Astrocyte of the spinal cord (primary cell): ENCODE measurements around the gene NRG2.

Experiments
- DNase-seq: peaks from one replicate; pipeline ENCODE4 v3.0.0; 2011; ENCODE audit warnings: low read depth, low spot score
- H3K4me3 ChIP-seq: 2 replicates; pipeline ENCODE4 v1.5.1; 2011; ENCODE audit warnings: low read depth, mild to moderate bottlenecking, low read length, moderate library complexity
- CTCF ChIP-seq: IDR thresholded peaks from 2 replicates; pipeline ENCODE4 v1.5.1; 2012; ENCODE audit warnings: low read depth, mild to moderate bottlenecking, low read length, inconsistent platforms
- in situ Hi-C: cut with HindIII; loops from 2 replicates; pipeline ENCODE4 v1.10.0; 2017; ENCODE audit warnings: low sequenced_read_pairs

The NRG2 gene

GRCh38 chr5:139946440-139946839 lies 96.7 kb downstream of the NRG2 start:
- DNase-seq: no peak
- no peak overlapping the region for H3K4me3 ChIP-seq
- TF ChIP-seq CTCF: no peak
- in situ Hi-C loops: no loop called here

GRCh38 chr5:139946006-139946405 lies 97.1 kb downstream of the NRG2 start:
- in situ Hi-C loops: no loop called here
- DNase-seq: no peak
- no peak for TF ChIP-seq CTCF
- H3K4me3 ChIP-seq: no peak overlapping the region

GRCh38 chr5:139942243-139942642 lies 100.9 kb downstream of the NRG2 start:
- no peak for DNase-seq
- TF ChIP-seq CTCF: no peak
- in situ Hi-C loops: no loop called here
- no peak overlapping the region for H3K4me3 ChIP-seq

GRCh38 chr5:139930406-139930805 lies 112.7 kb downstream of the NRG2 start:
- in situ Hi-C loops: no loop called here
- no peak overlapping the region for H3K4me3 ChIP-seq
- no peak for TF ChIP-seq CTCF
- no peak for DNase-seq

GRCh38 chr5:139926797-139927503 lies 116.1 kb downstream of the NRG2 start:
- no peak overlapping the region for H3K4me3 ChIP-seq
- in situ Hi-C loops: no loop called here
- no peak for DNase-seq
- TF ChIP-seq CTCF: no peak

- TF ChIP-seq CTCF: no peak
- in situ Hi-C loops: no loop called here
- peak; percentile 10 for DNase-seq
- no peak overlapping the region for H3K4me3 ChIP-seq
Measured at GRCh38 chr5:139925650-139926640, 117.2 kb downstream of the NRG2 start.
